Daoy (cell line): Measurements from ENCODE around the gene CHCHD10. TPM values are rescaled to one million over a fixed set of nuclear protein-coding genes. Genes with fewer than 3 reads are reported as not detected.
"Not testable (repeated sequence)": the region's sequence is repeated elsewhere in the genome, so short reads cannot be mapped to it uniquely, and the experiment has no call there.

Experiments
- DNase-seq: peaks from one replicate; pipeline ENCODE4 v3.0.0-alpha.2; 2015; ENCODE audit warnings: low read depth
- total RNA-seq: library from RNA; depleted of rRNA; stranded (reverse); fragments of >200 nt; shearing (Covaris generic); gene quantifications from 2 replicates; pipeline ENCODE4 v1.2.3, GENCODE V29; 2014; rRNA removed

CHCHD10 gene
- total RNA-seq, 1 experiment from 2014 or later = 3.5 TPM

GRCh38 chr22:23750367-23750713 is 17.4 kb downstream of the CHCHD10 start:
- no peak for DNase-seq

DNA sequence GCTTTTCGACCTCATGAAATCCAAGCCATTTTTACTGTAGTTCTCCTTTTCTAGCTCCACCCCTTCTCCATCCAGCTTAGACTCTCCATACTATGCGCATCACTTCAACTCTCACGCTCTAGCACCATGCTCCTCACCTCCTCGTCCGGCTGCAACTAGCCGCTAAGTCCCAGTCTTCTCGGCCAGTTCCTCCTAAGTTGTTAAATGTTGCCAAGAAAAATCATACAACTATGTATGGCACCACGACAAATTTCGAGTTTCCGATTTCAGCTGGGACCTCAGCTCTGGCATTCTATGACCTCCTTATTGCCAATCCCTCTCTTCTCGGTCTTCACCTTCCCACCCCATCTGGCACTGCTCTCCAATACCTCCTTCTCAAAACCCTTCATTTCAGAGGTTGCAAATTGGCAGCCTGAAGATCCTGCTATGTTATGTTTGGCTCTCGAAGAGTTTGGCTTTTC is 17.9 kb downstream of the CHCHD10 start:
- DNase-seq = no peak

GRCh38 chr22:23745791-23746190 is 22.0 kb downstream of the CHCHD10 start:
- DNase-seq = no peak

GRCh38 chr22:23744485-23744884 is 23.3 kb downstream of the CHCHD10 start:
- DNase-seq = no peak

GRCh38 chr22:23744001-23744400 is 23.8 kb downstream of the CHCHD10 start:
- no peak for DNase-seq

DNA sequence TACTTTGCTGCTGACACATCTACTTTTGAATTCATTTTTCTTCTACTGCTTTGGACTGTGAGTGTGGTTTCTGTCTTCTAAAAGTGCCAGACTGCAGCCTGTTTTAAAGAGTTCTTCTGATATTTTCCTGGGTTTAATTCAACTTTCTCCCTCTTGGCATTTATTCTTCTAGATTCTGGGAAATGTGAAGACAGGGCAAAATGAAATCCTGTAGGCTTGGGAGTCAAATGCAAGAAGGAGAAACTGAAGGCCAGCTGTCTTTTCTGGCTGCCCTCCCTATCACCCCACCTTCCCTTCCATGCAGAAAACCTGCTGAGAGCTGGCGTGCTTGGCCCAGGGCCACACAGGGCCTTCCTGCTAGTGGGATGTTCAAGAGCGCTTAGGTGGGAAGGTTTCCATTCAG is 24.5 kb downstream of the CHCHD10 start:
- no peak for DNase-seq

GRCh38 chr22:23742505-23743264 is 25.1 kb downstream of the CHCHD10 start:
- no peak for DNase-seq

DNA sequence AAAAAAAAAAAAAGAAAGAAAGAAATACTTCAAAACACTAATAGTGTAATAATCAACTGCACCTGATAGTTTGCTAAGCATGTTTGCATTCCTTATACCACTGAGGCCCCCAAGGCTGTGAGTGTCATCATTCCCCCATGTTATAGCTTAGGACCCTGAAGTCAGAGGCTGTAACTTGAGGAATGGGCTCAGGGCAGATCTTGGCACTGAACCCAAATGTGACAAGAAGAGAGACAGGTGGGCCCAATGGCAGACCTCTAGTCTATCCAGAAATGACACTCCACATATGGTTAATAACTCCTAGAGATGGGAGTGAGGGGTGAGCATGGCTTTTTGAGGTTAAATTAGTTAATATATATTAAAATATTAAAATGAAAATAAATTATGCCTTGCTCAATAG is 30.1 kb downstream of the CHCHD10 start:
- no peak for DNase-seq

DNA sequence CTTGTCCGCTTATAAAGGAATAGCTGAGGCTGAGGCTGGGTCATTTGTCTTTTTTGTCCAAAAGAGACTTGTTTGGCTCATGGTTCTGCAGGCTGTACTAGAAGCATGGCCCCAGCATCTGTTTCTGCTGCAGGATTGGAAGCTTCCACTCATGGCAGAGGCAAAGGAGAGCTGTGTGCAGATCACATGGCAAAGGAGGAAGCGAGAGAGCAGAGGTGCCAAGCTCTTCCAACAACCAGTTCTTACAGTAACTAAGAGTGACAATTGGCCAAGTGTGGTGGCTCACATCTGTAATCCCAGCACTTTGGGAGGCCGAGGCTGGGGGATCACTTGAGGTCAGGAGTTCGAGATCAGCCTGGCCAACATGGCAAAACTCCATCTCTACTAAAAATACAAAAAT is 39.7 kb downstream of the CHCHD10 start:
- DNase-seq = not testable (repeated sequence)

DNA sequence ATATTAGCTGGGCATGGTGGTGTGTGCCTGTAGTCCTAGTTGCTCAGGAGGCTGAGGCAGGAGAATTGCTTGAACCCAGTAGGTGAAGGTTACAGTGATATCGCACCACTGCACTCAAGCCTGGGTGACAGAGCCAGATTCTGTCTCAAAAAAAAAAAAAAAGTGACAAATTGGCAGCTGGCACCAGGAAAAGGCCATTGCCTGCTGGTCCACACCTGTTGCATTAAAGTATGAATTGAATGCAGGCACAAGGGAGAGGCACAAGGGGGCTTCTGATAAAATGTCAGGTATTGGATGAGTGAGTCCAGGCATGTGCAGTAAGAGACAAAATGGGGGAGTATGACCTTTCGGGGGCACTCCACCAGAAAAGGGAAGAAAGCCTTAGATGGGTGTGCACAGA is 45.0 kb downstream of the CHCHD10 start:
- no peak for DNase-seq

DNA sequence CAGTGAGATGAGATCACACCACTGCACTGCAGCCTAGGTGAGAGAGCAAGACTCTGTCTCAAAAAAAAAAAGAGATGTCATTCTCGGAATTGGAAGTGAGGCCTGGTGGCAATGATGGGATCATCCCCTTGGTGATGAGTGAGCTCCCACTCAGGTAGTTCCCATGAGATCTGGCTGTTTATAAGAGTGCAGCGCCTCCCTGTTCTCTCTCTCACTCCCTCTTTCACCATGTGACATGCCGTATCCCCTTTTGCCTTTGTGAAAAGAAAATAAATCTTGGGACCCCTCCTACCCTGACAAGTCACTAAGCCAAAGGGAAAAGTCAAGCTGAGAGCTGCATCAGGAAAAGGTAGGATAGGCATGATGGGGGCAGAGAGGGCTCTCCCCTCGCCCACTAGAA is 45.6 kb downstream of the CHCHD10 start:
- no peak for DNase-seq

- no peak for DNase-seq
Observed at GRCh38 chr22:23720855-23721254, 46.9 kb downstream of the CHCHD10 start.

DNA sequence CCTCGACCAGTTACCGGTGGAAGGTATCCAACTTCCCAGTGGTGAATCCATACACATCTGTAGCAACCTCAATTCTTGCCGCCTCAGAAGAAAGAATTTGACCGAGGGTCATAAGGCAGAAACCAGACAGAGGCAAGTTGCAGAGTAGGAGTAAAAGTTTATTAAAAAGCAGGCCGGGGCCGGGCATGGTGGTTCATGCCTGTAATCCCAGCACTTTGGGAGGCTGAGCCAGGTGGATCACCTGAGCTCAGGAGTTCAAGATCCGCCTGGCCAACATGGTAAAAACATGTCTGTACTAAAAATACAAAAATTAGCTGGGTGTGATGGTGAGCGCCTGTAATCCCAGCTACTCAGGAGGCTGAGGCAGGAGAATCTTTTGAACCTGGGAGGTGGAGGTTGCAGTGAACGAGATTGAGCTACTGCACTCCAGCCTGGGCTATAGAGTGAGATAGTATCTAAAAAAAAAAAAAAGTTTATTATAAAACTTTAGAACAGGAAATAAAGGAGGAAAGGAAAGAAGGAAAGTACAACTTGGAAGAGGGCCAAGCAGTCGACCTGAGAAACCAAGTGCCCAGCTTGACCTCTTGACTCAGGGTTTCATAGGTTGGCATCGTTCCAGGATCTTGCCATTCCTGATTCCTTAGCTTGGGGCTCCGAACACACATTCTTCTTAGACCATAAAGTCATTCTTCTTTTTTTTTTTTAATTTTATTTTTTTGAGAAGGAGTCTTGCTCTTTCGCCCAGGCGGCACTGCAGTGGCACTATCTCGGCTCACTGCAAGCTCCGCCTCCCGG is 49.2 kb downstream of the CHCHD10 start:
- DNase-seq = no peak

- peak; percentile 88 for DNase-seq
Observed at GRCh38 chr22:23716811-23717801, 50.7 kb downstream of the CHCHD10 start.

Other genes with a start within 250 kb of the CHCHD10 start
- not detected in 2 replicates for gene IGLL1, start 187.7 kb downstream of the CHCHD10 start, total RNA-seq
- not detected in 2 replicates for gene DRICH1, start 135.7 kb downstream of the CHCHD10 start, total RNA-seq
- not detected in 2 replicates for gene RGL4, start 77.0 kb downstream of the CHCHD10 start, total RNA-seq
- 2.1 and 3.1 TPM in 2 replicates for gene ZNF70, start 16.9 kb downstream of the CHCHD10 start, total RNA-seq
- not detected in 2 replicates for gene VPREB3, start 13.5 kb downstream of the CHCHD10 start, total RNA-seq
- gene C22orf15, start 5.0 kb downstream of the CHCHD10 start, total RNA-seq = not detected in 2 replicates
- 0.34 and 4.2 TPM in 2 replicates for gene MMP11, start 4.9 kb upstream of the CHCHD10 start, total RNA-seq
- gene SMARCB1, start 19.0 kb upstream of the CHCHD10 start, total RNA-seq = 125 and 144 TPM in 2 replicates
- gene DERL3, start 71.0 kb upstream of the CHCHD10 start, total RNA-seq = 0.24 and 0.57 TPM in 2 replicates
- gene SLC2A11, start 89.9 kb upstream of the CHCHD10 start, total RNA-seq = 6.0 and 7.4 TPM in 2 replicates
- gene MIF, start 126.4 kb upstream of the CHCHD10 start, total RNA-seq = 224 and 296 TPM in 2 replicates
- 0.68 and 0.91 TPM in 2 replicates for gene GSTT2B, start 193.2 kb upstream of the CHCHD10 start, total RNA-seq
- gene DDTL, start 198.9 kb upstream of the CHCHD10 start, total RNA-seq = 0.11 and 1.1 TPM in 2 replicates
- gene DDT, start 206.5 kb upstream of the CHCHD10 start, total RNA-seq = 113 and 133 TPM in 2 replicates
- gene GSTT2, start 212.2 kb upstream of the CHCHD10 start, total RNA-seq = not detected in 2 replicates
- not detected in 2 replicates for gene GSTT4, start 237.5 kb upstream of the CHCHD10 start, total RNA-seq
- 21.2 and 28.2 TPM in 2 replicates for gene CABIN1, start 243.3 kb upstream of the CHCHD10 start, total RNA-seq